GM19238 (cell line): Measurements from ENCODE around the gene EPAS1.

Source experiments
- DNase-seq: peaks from one replicate; pipeline ENCODE4 v3.0.0; 2011; ENCODE audit warnings: low spot score; ENCODE audit not compliant: insufficient read length

EPAS1 gene

DNA sequence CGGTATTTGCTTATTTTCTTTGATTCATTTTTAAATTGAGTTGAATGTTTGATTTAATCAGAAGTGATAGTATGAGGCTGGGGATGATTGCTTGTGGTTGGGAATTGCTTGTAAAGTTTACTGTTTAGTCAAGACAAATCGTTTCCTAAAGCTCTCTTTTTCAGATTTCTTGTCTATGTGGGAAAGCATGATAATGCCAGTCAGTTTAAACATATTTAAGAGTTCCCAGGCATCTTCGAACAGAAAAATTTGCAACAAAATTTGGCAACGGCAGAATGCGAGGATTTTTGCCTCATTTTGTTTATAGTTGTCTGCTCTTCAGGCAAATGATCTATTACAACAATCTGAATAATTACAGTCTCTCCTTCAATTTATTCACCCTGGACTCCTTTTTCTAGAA lies 22.5 kb downstream of the EPAS1 start:
- DNase-seq, result no peak

DNA sequence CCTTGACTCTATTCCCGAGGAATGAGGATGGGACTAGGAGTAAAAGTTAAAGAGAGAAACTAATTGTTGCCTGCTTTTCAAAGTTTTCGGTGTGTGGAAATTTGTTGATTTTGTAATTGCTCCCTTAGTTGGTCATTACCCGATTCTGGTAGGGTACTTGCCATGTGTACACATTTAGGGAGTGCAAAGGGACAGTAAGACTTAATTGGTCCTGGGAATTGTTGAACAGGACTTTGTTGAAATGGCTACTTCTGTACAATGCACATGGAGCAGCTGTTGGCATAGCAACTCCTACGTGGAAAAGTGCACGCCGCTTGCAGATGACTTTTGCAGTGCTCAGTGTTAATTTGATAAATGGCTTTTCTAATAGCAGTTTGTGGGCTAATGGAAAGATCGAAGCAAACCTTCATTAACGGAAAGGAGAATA lies 22.9 kb downstream of the EPAS1 start:
- no peak for DNase-seq

- no peak for DNase-seq
These were observed 26.5 kb downstream of the EPAS1 start for GRCh38 chr2:46323730-46324129.

DNA sequence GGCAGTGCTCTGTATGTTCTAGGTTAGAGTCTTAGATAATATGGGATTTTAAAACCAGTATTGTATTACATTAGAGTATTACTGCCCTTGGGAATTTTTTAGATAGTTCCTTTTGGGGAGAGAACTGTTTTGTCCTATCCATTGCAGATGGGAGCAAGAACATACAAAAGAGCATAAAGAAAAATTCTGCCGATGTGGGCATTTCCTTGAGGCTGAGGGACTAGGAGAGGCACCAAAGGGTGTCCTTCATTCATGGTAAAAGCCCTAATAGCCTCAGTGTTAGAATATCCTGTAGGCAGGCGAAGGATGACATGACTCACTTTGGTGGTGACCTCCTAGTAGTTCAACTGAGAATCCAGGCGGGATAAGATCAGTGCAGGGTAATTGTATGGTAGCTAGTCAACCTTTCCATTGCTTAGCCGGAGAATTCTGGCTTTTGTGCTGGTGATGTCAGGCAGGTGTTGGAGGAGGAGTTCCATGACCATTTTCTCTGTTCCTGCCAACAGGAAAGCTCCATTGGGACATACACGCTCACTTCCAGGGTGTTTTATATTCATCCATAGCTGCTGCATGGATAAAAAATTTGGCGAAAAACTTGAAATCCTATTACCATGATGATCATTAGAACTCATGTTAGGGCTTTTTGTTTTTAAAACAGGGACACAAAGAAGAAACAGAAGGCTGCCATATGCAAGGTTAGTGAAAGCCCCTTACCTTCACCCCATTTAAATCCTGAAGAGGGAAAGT lies 28.1 kb downstream of the EPAS1 start:
- no peak for DNase-seq

DNA sequence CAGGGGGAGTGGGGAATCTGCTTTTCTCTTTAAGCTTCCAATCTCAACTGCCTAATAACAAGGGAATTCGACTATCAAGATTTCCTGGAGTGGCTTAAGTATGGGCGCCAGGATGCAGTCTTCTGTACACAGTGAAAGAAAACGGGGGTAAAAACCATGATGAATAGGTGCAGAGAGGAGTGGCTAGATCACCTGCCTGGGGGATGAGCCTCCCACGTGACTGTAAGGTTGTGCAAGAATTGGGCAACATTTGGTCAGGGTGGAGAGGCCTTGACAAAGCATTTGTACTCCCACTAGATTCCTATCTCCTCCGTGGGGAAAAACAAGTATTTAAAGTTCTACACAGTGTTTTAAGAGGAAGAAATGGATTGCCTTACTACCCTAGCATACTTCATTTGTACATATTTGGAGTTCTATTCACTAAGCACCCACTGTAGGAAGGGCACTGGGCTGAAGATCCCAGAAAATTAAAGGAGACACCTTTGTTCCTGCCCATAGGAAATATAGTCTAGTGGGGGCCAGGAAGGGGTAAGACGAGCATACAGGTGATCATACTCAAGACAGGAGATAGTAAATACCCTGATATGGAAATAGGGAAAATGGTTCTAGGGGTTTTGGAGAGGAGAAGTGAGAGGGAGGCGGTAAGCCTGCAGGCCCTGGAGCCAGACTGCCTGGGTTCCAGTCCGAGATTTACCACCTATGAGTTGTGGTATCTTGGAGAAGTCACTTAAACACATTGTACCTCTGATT lies 29.2 kb downstream of the EPAS1 start:
- DNase-seq, result no peak

- no peak for DNase-seq
These were observed 30.4 kb downstream of the EPAS1 start for GRCh38 chr2:46327627-46328026.

DNA sequence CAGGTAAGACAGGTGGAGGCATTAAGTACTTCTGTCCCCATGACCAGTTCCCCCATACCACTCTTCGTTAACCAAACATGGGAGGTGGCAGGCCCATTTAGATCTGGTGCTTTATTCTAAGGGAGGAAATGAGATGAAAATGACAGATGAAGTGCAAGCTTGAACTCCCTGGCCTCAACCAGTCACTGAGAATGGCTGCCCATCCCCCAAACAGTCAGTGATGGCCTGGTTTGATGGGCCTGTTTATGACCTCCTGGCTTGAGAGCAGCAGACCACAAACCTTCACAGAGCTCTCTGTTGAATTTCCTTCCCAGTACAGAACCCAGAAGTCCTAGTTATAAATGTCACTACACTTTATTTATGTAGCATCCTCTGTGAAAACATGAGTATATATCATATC lies 31.1 kb downstream of the EPAS1 start:
- DNase-seq, result no peak

GRCh38 chr2:46328829-46329228 lies 31.6 kb downstream of the EPAS1 start:
- no peak for DNase-seq

GRCh38 chr2:46329340-46329739 lies 32.1 kb downstream of the EPAS1 start:
- DNase-seq, result no peak

- DNase-seq, result no peak
These were observed 32.9 kb downstream of the EPAS1 start for GRCh38 chr2:46329803-46330775.

DNA sequence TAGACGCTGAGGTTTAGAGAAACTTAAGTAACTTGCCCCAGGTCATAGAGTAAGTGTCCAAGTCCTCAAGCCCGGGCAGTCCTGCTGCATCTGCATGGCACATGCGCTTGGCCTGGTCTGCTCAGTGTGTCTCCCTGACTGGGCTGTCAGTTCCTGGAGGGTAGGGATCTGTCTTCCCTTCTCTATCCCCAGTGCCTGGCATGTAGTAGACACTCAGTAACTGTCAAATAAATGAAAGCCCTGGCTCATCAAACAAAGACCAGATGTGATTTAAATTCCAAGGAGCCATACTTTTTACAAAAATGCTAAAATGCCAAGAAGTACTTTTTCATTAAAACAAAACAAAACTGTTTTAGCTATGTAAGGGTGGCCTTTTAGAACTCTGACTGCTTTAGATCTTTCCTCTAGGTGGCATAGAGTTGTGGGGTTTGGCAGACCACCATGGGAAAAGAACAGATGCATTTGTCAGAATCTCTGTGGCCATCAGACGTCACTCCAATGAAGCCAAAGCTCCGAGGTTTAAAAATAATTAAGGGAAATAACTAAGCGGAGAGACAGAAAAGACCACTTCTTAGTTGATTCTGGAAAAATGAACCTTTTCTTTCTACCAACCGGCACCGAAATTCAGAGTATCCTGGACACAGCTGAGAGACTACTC lies 34.0 kb downstream of the EPAS1 start:
- no peak for DNase-seq

- no peak for DNase-seq
These were observed 35.6 kb downstream of the EPAS1 start for GRCh38 chr2:46332686-46333281.

DNA sequence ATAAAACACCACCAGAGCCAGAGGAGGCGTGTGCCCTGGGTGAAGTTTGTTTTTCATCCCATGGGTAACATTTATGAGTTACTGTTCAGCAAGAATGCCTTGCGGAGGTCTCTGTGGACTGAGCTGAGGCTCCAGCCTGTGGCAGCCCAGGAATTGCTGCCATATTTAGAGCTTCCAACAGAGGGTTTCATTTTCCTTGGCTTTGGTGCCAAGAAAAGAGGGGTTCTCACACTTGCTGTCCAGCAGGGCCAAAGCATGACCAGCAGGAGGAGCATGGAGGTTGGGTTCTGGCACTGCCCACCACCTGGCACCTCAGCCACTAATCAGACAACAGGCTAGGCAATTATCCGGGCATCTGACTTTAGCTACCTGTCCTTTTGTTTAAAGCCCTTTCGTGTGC lies 36.7 kb downstream of the EPAS1 start:
- no peak for DNase-seq

- no peak for DNase-seq
These were observed 37.4 kb downstream of the EPAS1 start for GRCh38 chr2:46334389-46335271.

DNA sequence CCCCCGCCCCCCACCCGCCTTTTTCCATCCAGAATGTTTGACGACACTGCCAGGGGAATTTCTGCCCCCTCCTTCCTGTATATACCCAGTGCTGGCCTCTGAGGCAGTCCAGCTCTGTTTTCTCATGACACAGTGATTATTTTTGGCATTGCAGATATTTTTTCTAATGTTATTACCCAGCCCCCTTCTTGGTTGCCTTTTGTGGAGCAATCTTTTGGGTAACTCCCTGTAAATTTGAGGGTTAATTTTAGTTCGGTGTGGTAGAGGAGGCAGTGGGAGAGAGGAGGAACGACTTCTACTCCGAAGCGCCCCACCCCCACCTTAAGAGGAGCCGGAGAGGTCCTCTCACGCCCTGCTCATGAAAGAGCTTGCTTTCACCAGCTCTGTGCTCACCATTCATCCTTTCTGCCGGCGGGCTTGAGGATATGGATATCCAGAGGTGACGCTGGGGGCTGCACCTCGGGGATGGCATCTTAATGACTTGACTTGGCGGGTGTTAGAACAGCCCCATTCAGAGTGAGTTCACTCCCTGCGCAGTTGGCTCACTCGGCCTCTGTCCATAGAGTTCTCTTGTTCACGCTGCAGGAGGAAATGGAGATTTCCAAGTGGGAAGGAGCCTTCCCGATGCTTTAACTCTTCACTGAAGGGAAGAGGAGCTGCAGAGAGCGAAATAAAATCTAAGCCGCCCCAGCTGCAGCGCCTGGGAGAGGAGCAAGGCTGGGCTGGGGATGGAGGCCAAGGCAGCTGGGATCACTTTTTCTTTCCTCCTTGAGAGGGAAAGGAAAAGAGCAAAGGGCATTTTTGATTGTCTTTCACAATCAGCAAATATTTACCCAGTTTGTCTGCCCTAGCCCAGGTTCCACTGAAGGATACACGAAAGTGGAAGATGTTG lies 38.4 kb downstream of the EPAS1 start:
- DNase-seq, result no peak

DNA sequence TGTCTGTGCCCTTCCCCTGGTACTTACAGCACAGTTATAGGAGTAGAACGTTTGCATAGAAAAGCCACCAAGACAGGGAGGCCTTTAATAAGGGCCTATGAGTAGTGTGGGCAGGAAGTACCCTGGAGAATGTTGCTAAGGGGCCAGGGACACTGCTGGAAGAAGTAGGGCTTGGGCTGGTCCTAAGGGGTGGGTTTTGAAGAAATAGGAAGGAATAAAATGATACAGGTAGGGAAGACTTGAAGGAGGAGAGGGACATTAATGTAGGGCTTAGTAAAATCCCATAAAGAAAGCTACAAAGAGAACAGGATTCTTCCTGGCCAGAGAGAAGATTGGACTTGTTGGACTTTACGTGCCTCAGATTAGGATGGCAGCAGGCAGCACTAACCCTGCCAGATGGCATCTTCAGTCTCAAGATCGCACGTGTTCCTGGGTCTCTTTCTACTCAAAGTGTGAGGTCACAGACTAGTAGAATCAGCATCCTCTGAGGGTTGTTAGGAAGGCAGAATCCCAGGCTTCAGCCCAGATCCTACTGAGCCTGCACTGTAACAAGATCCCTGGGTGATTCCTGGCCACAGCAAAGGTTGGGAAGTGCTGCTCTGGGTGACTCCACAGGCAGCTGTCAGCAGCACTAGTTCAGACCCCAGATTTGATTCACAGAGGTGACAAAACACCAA lies 39.2 kb downstream of the EPAS1 start:
- DNase-seq, result no peak

GRCh38 chr2:46337208-46337994 lies 40.2 kb downstream of the EPAS1 start:
- DNase-seq, result no peak
